ENCODE results near the gene ITPK1.

ITPK1 gene

DNA sequence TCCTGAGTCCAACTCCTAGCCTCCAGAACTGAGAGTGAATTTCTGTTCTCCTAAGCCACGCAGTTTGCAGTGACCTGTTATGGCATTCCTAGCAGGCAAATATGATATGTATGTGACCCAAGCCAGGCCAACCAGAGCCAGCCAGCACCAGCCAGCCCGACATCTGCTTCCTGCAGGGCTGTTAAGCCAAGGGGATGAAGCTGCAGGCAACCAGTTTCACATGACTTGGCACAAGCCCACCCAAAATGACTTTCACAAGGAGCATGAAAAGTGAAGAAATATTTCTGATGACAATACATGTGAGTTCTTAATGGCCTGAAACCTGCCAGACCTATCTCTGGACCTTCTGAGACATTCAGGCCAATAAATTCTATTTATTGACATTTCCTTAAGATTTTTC, 68.1 kb downstream of the ITPK1 start:
- peak; percentile 31 for DNase-seq (ENCODE audit: low read depth)
- no peak overlapping the region for H3K4me3 ChIP-seq (replicated peaks; ENCODE audit: low read depth, low read length)
- TF ChIP-seq, protein P1, sequence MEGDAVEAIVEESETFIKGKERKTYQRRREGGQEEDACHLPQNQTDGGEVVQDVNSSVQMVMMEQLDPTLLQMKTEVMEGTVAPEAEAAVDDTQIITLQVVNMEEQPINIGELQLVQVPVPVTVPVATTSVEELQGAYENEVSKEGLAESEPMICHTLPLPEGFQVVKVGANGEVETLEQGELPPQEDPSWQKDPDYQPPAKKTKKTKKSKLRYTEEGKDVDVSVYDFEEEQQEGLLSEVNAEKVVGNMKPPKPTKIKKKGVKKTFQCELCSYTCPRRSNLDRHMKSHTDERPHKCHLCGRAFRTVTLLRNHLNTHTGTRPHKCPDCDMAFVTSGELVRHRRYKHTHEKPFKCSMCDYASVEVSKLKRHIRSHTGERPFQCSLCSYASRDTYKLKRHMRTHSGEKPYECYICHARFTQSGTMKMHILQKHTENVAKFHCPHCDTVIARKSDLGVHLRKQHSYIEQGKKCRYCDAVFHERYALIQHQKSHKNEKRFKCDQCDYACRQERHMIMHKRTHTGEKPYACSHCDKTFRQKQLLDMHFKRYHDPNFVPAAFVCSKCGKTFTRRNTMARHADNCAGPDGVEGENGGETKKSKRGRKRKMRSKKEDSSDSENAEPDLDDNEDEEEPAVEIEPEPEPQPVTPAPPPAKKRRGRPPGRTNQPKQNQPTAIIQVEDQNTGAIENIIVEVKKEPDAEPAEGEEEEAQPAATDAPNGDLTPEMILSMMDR (IDR thresholded peaks at IDR 0.05; ENCODE audit: low read length, missing control alignments): no peak

DNA sequence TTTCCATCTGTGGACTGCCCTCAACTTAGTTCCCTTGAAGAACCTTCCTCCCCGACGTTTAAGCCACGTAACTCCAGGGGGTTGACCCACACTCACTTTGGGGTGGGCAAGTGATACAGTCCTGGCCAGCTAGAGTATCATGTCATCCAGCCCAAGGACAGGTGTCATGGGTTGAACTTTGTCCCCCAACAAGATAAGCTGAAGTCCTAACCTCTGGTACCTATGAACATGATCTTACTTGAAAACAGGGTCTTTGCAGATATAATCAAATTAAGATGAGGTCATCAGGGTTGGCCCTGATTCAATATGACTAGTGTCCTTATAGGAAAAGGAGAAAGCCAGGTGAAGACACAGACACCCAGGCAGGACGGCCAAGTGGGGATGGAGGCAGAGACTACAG, 68.6 kb downstream of the ITPK1 start:
- no peak overlapping the region for H3K4me3 ChIP-seq (replicated peaks; ENCODE audit: low read depth, low read length)
- TF ChIP-seq, protein P1 (IDR thresholded peaks at IDR 0.05; ENCODE audit: low read length, missing control alignments): no peak
- DNase-seq (ENCODE audit: low read depth): no peak

DNA sequence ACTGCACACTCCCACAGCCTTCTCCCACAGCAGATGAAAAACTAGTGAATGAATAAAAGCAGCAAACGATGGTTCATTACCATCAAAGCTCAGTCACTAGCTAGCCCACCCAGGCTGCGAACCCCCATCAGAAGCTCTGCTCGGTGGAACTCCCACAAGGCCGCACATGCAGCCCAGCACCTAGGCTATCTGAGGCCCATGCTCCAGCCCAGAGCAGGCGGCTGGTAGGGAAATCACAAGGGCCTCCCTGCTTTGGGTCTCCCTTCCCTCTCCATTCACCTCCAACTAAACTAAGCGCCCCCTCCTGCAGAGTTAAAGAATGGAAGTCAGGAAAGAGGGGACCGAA, 69.0 kb downstream of the ITPK1 start:
- no peak overlapping the region for H3K4me3 ChIP-seq (replicated peaks; ENCODE audit: low read depth, low read length)
- TF ChIP-seq, protein P1 (IDR thresholded peaks at IDR 0.05; ENCODE audit: low read length, missing control alignments): no peak
- DNase-seq (ENCODE audit: low read depth): no peak

DNA sequence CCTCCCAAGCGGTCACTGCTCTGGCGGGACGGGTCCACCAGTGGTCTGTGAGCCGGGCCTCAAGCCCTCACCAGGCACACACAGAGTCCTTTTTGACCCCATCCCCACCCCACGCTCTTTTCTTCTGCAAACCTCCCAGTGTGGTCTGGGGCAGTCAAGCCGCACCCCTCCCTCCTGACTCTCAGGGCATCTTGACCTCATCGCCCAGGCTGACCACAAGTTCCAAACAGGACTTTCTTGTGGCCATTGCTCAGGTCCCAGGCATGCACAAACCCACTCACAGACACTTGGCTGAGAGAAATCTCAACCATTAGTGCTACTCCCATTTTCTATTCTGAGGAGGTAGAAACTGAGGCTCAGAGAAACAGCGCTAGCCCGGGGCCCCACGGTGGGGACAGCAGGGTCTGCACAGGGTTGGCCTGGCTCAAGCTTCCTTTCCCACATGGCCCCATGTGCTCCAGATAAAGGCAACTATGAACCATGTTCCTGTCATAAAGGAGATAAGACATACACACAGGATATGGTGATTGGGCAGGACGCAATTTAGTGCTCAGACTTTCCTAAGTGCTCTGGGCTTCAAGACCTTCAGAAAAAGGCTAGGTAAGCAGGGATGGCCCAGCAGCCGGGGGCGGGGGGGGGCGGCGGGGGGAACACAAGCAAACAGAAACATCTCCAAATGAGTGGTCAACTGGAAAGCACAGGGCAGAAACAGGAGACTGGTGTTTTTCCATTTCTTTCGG, 69.6 kb downstream of the ITPK1 start:
- peak; percentile 42 for DNase-seq (ENCODE audit: low read depth)
- no peak overlapping the region for H3K4me3 ChIP-seq (replicated peaks; ENCODE audit: low read depth, low read length)
- TF ChIP-seq, protein P1 (IDR thresholded peaks at IDR 0.05; ENCODE audit: low read length, missing control alignments): no peak

DNA sequence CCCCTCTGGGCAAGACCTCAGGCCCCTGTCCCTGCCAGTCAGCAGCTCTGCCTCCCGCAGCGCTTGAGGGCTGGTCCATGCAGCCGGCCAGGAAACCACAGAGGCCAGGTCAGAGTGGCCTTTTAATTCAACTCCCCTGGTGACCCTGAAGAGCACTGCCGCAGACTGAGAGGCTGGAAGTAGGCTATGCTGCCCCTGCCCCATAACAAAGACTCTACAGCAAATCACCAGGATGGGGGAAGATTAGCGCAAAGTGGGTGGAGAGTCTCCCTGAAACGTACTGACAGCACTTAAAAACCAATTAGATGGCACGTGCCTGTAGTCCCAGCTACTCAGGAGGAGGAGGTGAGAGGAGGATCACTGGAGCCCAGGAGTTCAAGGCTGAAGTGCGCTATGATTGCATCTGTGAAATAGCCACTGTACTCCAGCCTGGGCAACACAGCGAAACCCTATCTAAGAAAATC, 70.5 kb downstream of the ITPK1 start:
- no peak for DNase-seq (ENCODE audit: low read depth)
- no peak overlapping the region for H3K4me3 ChIP-seq (replicated peaks; ENCODE audit: low read depth, low read length)
- TF ChIP-seq, protein P1 (IDR thresholded peaks at IDR 0.05; ENCODE audit: low read length, missing control alignments): no peak

DNA sequence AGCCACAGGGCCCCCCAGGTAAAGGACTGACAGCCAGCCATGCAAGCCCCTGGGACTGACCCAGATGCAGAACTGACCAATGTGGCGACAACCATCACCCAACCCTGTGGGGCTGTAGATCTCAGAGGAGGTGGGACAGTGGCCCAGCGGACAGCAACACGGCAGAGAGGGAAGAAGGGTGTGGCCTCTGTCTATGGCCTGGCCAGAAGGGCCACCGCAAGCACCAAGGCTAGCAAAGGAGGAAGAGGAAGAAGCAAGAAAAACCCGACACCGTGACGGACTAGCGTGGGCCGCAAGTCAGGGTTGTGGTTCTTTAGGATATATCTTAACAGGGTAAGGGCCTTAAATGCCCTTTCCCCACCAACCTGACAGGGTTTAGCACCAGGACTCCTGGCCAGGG, 71.2 kb downstream of the ITPK1 start:
- TF ChIP-seq, protein P1 (IDR thresholded peaks at IDR 0.05; ENCODE audit: low read length, missing control alignments): no peak
- no peak overlapping the region for H3K4me3 ChIP-seq (replicated peaks; ENCODE audit: low read depth, low read length)
- DNase-seq (ENCODE audit: low read depth): no peak

DNA sequence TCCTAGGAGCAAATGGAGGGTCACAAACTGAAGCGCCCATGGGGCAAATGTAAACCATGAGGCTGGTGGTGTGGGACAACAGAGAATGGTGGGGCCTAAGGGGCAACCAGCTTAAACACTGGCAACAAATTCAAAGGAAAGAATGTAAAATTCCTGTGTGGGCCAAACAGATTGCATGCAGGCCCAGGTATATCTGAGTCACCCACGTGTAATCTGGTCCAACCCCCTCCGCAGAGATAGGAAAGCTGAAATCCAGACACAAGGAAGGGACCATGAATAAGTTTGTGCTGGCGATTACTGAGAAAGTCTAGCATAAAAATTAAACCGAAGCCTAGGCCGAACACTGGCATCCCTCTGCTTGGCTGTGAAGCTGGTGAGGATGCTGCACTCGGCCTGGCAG, 71.6 kb downstream of the ITPK1 start:
- TF ChIP-seq, protein P1 (IDR thresholded peaks at IDR 0.05; ENCODE audit: low read length, missing control alignments): no peak
- H3K4me3 ChIP-seq (replicated peaks; ENCODE audit: low read depth, low read length): no peak overlapping the region
- no peak for DNase-seq (ENCODE audit: low read depth)

Data from fibroblast of pulmonary artery (primary cell).